Fibroblast of lung (primary cell): ENCODE measurements around the gene DENND2D. TPM values are rescaled to one million over a fixed set of nuclear protein-coding genes. Genes with fewer than 3 reads are reported as not detected.
"Not testable (repeated sequence)": the region's sequence is repeated elsewhere in the genome, so short reads cannot be mapped to it uniquely, and the experiment has no call there.

Source experiments
- DNase-seq, 2 donors: peaks; one replicate each; pipeline versions ENCODE4 v3.0.0 to v3.0.0-alpha.2; 2010; ENCODE audit warnings: low read depth in 2 of 2
- H2AFZ ChIP-seq: 2 replicates; pipeline ENCODE4 v1.5.1; 2012; ENCODE audit warnings: low read length, control low read depth, inconsistent platforms
- H3K27ac ChIP-seq: 2 replicates; pipeline ENCODE4 v1.5.1; 2011; ENCODE audit warnings: low read length, control low read depth; ENCODE audit not compliant: insufficient read depth
- H3K27me3 ChIP-seq: 2 replicates; pipeline ENCODE4 v1.5.1; 2011; ENCODE audit warnings: mild to moderate bottlenecking, low read length; ENCODE audit not compliant: control insufficient read depth, insufficient read depth
- H3K36me3 ChIP-seq: 2 replicates; pipeline ENCODE4 v1.5.1; 2011; ENCODE audit warnings: low read length; ENCODE audit not compliant: control insufficient read depth, insufficient read depth
- H3K4me1 ChIP-seq: 2 replicates; pipeline ENCODE4 v1.5.1; 2011; ENCODE audit warnings: low read length; ENCODE audit not compliant: control insufficient read depth, insufficient read depth; ENCODE audit errors: extremely low read depth
- H3K4me2 ChIP-seq: 2 replicates; pipeline ENCODE4 v1.5.1; 2011; ENCODE audit warnings: low read length, control low read depth; ENCODE audit not compliant: insufficient read depth; ENCODE audit errors: extremely low read depth
- H3K4me3 ChIP-seq, 4 experiments: fragments of 200-600 bp in 1 of 4; sonication (generic) in 1 of 4; replicated peaks in 1 of 4; 2 replicates each; pipeline ENCODE4 v1.5.1; 2011 to 2016; ENCODE audit warnings: low read length in 4 of 4, low read depth in 3 of 4, mild to moderate bottlenecking in 3 of 4, control low read depth in 2 of 4, inconsistent platforms in 1 of 4, mixed read lengths in 1 of 4; ENCODE audit not compliant: insufficient read depth in 1 of 4; ENCODE audit errors: control extremely low read depth in 1 of 4
- H3K79me2 ChIP-seq: 2 replicates; pipeline ENCODE4 v1.5.1; 2012; ENCODE audit warnings: mild to moderate bottlenecking, low read length, inconsistent platforms; ENCODE audit not compliant: control insufficient read depth, insufficient read depth
- H3K9ac ChIP-seq: 2 replicates; pipeline ENCODE4 v1.5.1; 2011; ENCODE audit warnings: mild to moderate bottlenecking, low read length, control low read depth; ENCODE audit not compliant: insufficient read depth
- H3K9me3 ChIP-seq: 2 replicates; pipeline ENCODE4 v1.5.1; 2012; ENCODE audit warnings: low read depth, low read length; ENCODE audit not compliant: control insufficient read depth, insufficient read depth
- H4K20me1 ChIP-seq: 2 replicates; pipeline ENCODE4 v1.5.1; 2011; ENCODE audit warnings: low read length; ENCODE audit not compliant: control insufficient read depth, insufficient read depth; ENCODE audit errors: extremely low read depth
- CTCF ChIP-seq, 2 donors: IDR thresholded peaks in 1 of 2; conservative IDR thresholded peaks in 1 of 2; 1 replicate in 1 of 2; 2 replicates in 1 of 2; pipeline ENCODE4 v1.5.1; 2011 to 2012; ENCODE audit warnings: low read length in 2 of 2, control low read depth in 1 of 2, inconsistent platforms in 1 of 2, low read depth in 1 of 2, mild to moderate bottlenecking in 1 of 2
- EZH2 ChIP-seq: IDR thresholded peaks from 2 replicates; pipeline ENCODE4 v1.5.1; 2012; ENCODE audit warnings: low read length, control low read depth, mild to moderate bottlenecking; ENCODE audit errors: missing control alignments
- polyA plus RNA-seq, 2 donors: library from polyadenylated mRNA; depleted of rRNA in 1 of 2; stranded (reverse) in 1 of 2; unstranded in 1 of 2; fragments of >200 nt; gene quantifications; 2 replicates each; pipeline ENCODE4 v1.2.1, GENCODE V29; 2011 to 2012; ENCODE audit warnings: missing spikeins in 1 of 2
- total RNA-seq: library from RNA; depleted of rRNA; stranded (reverse); fragments of >200 nt; gene quantifications from 2 replicates; pipeline ENCODE4 v1.2.1, GENCODE V29; 2014

Gene DENND2D
- total and polyA plus RNA-seq, 2 donors (not counting 1 experiment from before 2014, with no cell fraction given), result 2.2 to 15.7 TPM

DNA sequence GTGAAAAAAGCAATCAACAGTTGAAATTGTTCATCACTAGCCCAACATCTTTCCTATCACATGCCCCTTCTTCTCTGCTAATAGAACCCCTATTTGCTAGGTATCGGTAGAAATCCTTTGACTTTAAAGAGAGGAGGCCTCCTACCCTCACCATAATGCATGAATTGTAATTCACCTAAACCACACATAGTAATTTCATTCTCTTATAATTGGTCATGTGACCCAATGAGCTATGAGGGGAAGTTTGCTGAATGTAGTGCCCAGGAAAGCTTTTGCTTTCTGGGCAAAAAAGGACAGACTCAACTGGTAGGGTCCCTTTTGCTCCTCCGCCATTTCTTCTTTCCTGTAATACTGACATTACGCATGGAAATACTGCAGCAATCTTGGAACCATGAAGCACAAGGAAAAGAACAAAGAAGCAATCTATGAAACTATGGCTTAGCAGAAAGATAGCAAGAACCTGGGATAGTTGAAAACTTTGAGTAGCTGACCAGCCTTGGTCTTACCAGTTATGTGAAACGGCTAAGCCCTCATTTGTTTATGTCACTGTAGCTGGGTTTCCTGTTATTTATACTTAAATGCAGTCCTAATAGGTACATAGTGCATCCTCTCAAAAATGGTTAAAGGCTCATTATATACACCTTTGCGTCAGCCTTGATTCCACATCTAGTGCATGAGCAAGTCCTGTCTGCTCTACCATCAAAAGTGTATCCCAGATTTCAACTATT lies 16.9 kb upstream of the DENND2D start:
- Histone ChIP-seq H3K4me3 (no peak overlapping the region), H3K9me3 (no peaks in the 10 kb centered on the region), H3K79me2 (no peaks in the 10 kb centered on the region), H3K4me2 (no peak overlapping the region), H2AFZ (no peak overlapping the region), H3K4me1 (no peaks in the 10 kb centered on the region), H3K27me3 (no peaks in the 10 kb centered on the region), H4K20me1 (no peaks in the 10 kb centered on the region), H3K36me3 (no peaks in the 10 kb centered on the region), H3K27ac (no peak overlapping the region), H3K9ac (no peak overlapping the region)
- no peak for DNase-seq
- no peak for TF ChIP-seq EZH2
- TF ChIP-seq CTCF (conservative IDR thresholded peaks at IDR 0.05 in 1 of 2, IDR thresholded peaks at IDR 0.05 in 1 of 2; ENCODE audit: low read depth in 1 of 2, low read length in 2 of 2), result no peak

DNA sequence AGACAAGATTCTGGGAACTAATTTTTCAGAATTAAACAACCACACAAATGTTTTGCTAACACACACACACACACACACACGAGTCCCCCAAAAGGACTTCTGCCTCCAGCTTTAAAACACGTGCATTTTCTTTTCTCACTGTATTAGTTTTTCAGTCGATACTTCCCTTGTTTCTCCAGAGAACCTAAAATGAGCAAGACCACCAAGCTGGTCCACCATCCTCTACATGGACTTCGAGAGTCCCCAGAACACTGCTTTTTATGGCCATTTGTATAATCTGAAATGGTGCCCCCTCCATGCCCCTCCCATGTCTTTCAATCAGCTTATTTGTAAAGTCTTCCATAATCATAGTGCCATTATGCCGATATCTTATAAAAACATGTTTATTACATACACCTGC lies 16.3 kb upstream of the DENND2D start:
- TF ChIP-seq EZH2, result no peak
- TF ChIP-seq CTCF (conservative IDR thresholded peaks at IDR 0.05 in 1 of 2, IDR thresholded peaks at IDR 0.05 in 1 of 2; ENCODE audit: low read depth in 1 of 2, low read length in 2 of 2), result no peak
- Histone ChIP-seq H4K20me1 (no peaks in the 10 kb centered on the region), H3K36me3 (no peaks in the 10 kb centered on the region), H3K27me3 (no peaks in the 10 kb centered on the region), H3K4me2 (no peak overlapping the region), H3K27ac (no peak overlapping the region), H3K4me3 (no peak overlapping the region), H3K9me3 (no peaks in the 10 kb centered on the region), H2AFZ (no peak overlapping the region), H3K9ac (no peak overlapping the region), H3K79me2 (no peaks in the 10 kb centered on the region), H3K4me1 (no peaks in the 10 kb centered on the region)
- no peak for DNase-seq

DNA sequence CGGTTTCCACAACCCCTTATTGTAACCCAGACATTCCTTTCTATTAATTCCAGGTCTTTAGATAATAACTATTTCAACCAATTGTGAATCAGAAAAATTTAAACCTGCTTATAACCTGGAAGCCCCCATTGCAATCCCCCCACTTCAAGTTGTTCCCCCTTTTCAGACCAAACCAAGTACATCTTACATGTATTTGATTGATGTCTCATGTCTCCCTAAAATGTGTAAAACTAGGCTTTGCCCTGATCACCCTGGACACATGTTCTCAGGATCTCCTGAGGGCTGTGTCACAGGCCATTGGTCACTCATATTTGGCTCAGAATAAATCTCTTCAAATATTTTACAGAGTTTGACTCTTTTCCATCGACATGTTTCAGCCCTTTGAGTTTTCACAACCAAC lies 14.8 kb upstream of the DENND2D start:
- not testable (repeated sequence) for H3K4me1 ChIP-seq, H3K27ac ChIP-seq, H4K20me1 ChIP-seq, H3K36me3 ChIP-seq, H3K4me2 ChIP-seq, H3K9me3 ChIP-seq, H3K27me3 ChIP-seq, DNase-seq, H2AFZ ChIP-seq, H3K9ac ChIP-seq, H3K79me2 ChIP-seq, H3K4me3 ChIP-seq
